VCaP (cell line): ENCODE data around the gene ZNF674.
A peak's percentile ranks its signal among the peaks of the same experiment; 100 is the strongest.

Experiments
- H3K27ac ChIP-seq: fragments of 450-650 bp; 2 replicates; pipeline ENCODE4 v1.5.1; 2017
- TF ChIP-seq, protein P1 (sequence below): fragments of 450-650 bp; conservative IDR thresholded peaks from 2 replicates; pipeline ENCODE4 v1.5.1; 2017; ENCODE audit warnings: mild to moderate bottlenecking, moderate library complexity

ZNF674 gene

GRCh38 chrX:46567388-46567787 is 22.2 kb upstream of the ZNF674 start:
- TF ChIP-seq, protein P1, sequence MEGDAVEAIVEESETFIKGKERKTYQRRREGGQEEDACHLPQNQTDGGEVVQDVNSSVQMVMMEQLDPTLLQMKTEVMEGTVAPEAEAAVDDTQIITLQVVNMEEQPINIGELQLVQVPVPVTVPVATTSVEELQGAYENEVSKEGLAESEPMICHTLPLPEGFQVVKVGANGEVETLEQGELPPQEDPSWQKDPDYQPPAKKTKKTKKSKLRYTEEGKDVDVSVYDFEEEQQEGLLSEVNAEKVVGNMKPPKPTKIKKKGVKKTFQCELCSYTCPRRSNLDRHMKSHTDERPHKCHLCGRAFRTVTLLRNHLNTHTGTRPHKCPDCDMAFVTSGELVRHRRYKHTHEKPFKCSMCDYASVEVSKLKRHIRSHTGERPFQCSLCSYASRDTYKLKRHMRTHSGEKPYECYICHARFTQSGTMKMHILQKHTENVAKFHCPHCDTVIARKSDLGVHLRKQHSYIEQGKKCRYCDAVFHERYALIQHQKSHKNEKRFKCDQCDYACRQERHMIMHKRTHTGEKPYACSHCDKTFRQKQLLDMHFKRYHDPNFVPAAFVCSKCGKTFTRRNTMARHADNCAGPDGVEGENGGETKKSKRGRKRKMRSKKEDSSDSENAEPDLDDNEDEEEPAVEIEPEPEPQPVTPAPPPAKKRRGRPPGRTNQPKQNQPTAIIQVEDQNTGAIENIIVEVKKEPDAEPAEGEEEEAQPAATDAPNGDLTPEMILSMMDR = no peak
- no peak overlapping the region for H3K27ac ChIP-seq

GRCh38 chrX:46561824-46562657 is 16.8 kb upstream of the ZNF674 start:
- no peak overlapping the region for H3K27ac ChIP-seq
- TF ChIP-seq, protein P1 = no peak

DNA sequence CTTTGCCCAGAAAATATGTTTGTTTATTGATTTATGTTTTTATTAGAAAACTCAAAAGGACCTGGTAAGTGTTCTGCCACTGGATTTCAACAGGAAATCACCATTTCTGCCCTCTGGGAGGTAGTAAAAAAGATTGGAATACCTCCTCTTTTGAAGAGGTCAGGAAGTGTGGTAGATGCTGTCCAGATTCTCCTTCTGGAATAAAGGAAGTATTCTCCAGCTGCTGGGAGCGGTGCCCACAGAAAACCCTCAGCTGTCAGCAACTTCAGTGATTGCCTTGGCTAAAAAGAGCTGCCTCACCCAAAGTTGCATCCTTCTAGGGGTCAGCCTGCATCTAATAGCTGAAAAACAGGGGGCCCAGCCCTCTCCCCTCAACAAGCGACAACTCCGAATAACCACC is 13.8 kb upstream of the ZNF674 start:
- no peak overlapping the region for H3K27ac ChIP-seq
- TF ChIP-seq, protein P1 = no peak

DNA sequence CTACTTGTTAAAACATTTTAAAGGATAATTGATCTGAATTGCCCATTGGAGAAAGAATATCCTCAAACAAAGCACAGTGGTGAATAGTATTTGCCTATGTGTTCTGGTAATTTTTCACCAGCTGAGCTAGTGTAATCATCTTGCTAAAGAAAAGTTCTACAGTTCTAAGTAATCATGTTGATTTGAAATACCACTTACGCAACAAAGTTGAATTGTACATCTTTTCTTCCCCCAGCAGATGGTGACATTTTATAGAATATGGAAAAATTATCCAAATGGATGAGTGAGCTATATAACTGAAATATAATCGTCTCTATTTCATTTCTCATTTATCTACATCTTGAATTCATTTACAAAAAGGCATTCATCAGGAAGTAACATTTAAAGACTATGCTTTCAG is 9.7 kb upstream of the ZNF674 start:
- TF ChIP-seq, protein P1 = peak; percentile 37; the same call in 1 of the 2 replicates
- H3K27ac ChIP-seq = no peak overlapping the region

DNA sequence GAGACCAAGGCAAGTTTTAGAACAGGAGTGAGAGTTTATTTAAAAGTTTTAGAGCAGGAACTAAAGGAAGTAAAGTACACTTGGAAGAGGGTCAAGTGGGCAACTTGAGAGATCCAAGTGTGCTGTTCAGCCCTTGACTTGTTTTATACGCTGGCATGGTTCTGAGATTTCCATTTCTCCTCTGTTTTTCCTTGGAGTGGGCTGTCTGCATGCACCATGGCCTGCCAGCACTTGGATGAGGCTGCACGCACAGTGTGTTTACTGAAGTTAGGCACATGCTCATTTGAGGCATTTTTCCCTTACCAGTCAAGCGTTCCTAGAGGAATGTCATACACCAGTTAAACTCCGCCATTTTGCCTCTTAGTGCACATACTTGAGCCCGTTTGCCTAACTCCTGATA is 8.7 kb upstream of the ZNF674 start:
- TF ChIP-seq, protein P1 = no peak
- no peak overlapping the region for H3K27ac ChIP-seq

GRCh38 chrX:46551494-46552128 is 6.4 kb upstream of the ZNF674 start:
- H3K27ac ChIP-seq = no peak overlapping the region
- TF ChIP-seq, protein P1 = no peak

GRCh38 chrX:46549914-46550313 is 4.7 kb upstream of the ZNF674 start:
- H3K27ac ChIP-seq = no peak overlapping the region
- TF ChIP-seq, protein P1 = no peak
